GM21717 (cell line): ENCODE results near the gene ITCH.
"Not testable (repeated sequence)": the region's sequence is repeated elsewhere in the genome, so short reads cannot be mapped to it uniquely, and the experiment has no call there.

Source experiments
- ATAC-seq: cut with Tn5 transposase; IDR thresholded peaks from one replicate; pipeline ENCODE4 v1.9.1; 2021; ENCODE audit warnings: mild to moderate bottlenecking, moderate library complexity; ENCODE audit not compliant: unreplicated experiment

ITCH gene

DNA sequence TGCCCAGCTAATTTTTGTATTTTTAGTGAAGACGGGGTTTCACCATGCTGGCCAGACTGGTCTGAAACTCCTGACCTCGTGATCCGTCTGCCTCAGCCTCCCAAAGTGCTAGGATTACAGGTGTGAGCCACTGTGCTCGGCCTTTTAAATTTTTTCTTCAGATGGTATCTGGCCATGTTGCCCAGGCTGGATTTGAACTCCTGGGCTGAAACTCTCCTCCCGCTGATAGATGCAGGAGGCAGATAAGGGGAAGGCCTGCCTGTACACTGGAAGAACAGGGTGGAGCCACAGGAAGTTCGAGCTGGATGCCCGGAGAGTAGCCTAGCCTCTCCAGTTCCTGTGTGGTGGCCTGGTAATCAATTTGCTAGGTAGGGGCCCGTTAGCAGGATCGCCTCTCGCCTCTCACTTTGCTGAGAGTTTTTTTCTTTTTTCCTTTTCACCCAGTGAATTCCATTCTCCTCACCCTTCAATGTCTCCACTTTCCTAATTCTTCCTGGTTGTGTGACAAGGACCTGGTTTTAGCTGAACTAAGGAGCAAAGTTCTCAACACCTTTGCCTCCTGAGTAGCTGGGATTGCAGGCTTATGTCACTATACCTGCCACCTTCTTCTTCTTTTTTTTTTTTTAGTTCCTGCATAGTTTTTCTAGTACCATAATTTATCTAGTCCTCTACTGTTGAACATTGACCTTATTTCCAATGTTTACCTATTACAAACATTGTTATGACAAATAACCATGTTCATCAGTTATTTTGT lies 19.4 kb upstream of the ITCH start:
- no peak for ATAC-seq

DNA sequence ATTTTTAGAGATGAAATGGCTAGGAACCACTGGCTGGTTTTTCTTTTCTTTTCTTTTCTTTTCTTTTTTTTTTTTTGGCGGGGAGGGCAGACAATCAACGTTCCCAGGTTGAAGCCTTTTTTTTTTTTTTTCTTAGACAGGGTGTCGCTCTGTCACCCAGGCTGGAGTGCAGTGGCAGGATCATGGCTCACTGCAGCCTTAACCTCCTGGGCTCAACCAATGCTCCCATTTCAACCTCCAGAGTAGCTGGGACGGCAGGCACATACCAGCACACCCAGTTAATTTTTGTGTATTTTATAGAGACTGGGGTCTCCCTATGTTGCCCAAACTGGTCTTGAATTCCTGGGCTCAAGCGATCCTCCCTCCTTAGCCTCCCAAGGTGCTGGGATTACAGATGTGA lies 18.8 kb upstream of the ITCH start:
- ATAC-seq, result no peak

DNA sequence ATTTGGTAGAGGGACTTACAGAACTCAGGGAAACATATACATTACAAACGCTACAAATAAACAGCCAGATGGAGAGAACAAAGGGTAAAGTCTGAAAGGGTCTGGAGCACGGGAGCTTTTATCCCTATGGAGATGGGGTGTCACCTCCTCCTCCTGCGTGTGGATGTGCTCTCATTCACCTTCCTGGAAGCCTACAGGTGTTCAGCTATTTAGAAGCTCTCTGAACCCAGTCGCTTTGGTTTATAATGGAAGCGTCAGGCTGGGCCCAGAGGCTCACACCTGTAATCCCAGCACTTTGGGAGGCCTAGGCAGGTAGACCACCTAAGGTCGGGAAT lies 17.7 kb upstream of the ITCH start:
- ATAC-seq, result no peak

DNA sequence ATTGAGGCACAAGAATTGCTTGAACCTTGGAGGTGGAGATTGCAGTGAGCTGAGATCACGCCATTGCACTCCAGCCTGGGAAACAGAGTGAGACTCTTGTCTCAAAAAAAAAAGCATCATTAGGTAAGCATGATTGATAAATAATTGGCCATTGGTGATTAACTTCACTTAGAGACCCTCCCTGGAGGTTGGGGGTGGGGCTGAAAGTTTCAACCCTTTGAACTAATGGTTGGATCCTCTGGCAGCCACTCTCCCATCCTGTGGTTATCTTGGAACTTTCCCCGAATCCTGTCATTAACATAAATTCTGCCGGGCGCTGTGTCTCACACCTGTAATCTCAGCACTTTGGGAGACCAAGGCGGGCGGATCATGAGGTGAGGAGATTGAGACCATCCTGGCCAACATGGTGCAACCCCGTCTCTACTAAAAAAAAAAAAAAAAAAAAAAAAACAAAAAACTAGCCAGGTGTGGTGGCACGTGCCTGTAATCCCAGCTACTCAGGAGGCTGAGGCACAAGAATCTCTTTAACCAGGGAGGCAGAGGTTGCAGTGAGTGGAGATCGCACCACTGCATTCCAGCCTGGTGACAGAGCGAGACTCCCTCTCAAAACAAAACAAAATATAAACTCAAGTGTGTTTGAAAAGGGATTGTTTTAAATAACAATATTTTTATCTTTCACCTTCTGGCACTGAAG lies 17.1 kb upstream of the ITCH start:
- not testable (repeated sequence) for ATAC-seq

DNA sequence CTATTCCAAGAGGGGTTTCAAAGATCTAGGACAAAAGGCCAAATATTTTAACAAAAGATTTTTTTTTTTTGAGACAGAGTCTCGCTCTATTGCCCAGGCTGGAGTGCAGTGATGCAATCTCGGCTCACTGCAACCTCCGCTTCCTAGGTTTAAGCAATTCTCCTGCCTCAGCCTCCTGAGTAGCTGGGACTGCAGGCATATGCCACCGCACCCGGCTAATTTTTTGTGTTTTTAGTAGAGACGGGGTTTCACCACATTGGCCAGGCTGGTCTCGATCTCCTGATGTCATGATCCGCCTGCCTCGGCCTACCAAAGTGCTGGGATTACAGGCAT lies 16.6 kb upstream of the ITCH start:
- not testable (repeated sequence) for ATAC-seq

DNA sequence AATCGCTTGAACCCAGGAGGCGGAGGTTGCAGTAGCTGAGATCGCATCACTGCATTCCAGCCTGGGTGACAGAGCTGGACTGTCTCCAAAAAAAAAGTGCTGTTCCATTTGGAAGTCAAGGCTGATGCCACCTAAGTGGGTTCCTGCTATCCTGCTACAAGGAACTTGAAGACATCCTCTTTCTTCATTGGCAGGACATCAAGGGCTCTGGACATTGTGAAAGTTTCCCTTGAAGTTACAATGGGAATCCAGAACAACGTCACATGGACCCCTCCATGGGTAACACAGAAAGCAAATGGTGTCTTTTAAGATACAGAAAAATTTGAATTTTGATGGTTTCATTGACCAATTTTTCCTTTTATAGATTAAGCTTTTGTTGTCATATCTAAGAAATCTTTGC lies 15.5 kb upstream of the ITCH start:
- ATAC-seq, result no peak

DNA sequence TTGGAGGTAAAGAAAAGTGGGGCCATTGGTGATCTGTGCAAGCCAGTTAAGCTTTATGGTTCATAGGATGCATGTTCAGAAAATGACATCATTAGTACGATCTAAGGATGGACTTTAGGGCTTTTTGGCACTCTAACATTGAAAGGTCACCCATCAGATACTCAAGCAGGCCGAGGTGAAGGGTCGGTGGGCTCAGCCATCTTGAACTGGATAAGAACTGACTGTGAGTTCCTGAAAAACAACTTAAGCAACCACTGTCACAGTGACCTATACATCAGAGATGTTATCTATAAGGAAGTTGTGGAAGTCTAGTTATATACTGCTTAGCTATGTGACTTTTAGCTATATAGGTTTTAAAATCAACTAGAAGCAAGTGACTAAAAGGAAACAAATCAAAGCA lies 13.0 kb upstream of the ITCH start:
- no peak for ATAC-seq

DNA sequence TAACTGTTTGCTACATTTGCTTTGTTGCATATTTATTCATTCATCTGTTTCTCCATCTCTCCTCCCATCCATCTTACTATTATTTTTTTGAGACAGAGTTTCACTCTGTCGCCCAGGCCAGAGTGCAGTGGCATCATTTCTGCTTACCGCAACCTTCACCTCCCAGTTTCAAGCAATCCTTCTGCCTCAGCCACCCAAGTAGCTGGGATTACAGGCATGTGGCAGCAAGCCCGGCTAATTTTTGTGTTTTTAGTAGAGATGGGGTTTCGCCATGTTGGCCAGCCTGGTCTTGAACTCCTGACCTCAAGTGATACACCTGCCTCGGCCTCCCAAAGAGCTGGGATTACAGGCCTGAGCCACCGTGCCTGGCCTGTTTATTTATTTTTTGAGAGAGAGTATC lies 9.6 kb upstream of the ITCH start:
- not testable (repeated sequence) for ATAC-seq

DNA sequence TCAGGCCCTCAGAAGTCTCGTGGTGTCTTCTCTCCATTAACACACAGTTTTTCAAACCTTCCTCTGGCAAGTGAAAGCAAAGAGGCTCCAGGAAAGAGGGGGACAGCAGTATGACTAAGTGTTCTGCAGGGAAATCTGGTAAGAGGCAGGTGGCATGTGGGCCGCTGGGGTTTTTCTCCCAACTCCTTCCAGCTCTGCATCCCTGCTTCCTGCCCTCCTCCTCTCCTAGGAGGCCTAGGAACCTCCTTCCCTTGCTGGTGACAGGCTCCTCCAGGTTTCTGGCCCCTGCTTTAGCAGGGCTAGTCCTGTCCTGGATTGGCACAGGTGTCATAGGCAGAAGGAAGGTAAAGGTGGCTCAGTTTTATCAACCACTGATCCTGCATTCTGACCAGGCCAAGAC lies 7.6 kb upstream of the ITCH start:
- ATAC-seq, result no peak

DNA sequence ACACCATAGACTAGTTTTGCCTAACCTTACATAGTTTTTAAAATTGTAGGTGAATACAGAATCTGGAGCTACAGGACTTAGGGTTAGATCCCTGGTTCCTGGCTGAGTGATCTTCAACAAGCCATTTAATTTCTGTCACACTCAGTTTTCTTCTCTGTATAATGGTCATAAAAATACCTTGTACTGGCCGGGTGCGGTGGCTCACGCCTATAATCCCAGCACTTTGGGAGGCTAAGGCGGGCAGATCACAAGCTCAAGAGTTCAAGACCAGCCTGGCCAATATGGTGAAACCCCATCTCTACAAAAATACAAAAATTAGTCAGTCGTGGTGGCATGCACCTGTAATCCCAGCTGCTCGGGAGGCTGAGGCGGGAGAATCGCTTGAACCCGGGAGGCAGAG lies 3.3 kb upstream of the ITCH start:
- not testable (repeated sequence) for ATAC-seq

DNA sequence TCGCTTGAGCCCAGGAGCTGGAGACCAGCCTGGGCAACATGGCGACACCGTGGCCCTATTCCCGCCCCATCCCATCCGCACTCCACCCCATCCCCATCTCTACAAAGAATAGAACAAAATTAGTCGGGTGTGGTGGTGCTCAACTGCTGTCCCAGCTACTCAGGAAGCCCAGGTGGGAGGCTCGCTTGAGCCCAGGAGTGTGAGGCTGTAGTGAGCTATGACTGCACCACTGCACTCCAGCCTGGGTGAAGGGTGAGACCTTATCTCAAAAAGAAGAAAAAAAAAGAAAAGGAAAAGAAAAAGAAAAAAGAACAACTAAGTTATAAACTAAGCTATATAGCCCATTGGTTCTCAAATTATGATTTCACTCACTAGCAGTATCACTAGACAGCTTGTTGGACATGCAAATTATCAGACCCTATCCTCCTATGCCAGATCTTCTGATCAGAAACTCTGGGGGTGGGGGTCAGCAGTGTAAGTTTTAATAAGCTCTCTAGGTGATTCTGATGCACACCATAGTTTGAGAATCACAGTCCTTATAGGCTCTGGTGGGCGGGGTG lies 491 bp upstream of the ITCH start:
- ATAC-seq, result no peak

DNA sequence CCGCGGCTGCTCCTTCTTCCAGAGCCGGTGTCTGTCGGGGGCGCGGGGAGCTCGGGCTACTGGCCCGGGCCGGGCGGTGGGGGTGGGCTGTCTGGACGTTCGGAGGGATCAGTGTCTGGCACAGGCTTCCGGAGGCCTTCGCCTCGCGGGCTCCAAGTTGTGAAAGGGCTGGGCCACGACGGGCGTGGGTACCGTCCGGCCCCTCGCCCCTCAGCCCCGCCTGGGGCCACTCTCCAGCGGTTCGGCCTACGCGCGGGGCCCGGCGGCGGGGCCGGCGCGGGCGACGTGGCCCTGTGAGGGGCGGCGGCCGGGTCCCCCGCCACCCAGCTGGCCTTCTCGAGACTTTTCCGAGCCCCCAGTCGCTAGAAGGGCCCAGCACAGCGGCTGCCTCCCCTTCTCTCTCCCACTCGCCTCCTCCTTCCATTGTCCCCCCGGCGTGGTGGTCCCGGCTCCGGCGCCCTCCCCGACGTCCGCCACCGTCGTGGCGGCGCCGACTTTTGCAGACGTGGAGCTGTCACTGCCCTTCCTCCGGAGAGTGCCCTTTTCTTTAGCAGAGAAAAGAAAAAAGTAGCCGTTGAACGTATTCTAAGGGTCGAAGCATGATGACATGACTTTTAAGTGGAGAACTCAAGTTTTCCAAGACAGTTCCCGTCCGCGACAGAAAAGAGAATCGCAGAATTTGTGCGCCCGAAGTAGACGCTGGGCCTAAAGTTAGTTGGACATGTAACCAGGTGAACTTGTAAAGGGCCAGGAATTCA lies 571 bp downstream of the ITCH start:
- ATAC-seq, result peak; percentile 34

DNA sequence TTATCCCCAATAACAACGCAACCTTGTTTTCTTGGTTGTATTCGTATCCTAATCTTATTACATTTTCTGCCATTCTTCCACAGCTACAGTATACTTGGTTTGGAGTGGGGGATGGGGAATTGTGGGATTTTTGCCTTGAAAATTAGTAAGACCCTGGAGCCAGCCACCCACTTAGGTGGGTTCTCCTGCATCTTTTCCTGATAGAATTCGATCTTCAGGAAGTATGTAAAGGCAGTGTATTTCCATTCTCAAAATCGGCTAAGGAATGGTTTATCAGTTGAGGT lies 1.1 kb downstream of the ITCH start:
- no peak for ATAC-seq

DNA sequence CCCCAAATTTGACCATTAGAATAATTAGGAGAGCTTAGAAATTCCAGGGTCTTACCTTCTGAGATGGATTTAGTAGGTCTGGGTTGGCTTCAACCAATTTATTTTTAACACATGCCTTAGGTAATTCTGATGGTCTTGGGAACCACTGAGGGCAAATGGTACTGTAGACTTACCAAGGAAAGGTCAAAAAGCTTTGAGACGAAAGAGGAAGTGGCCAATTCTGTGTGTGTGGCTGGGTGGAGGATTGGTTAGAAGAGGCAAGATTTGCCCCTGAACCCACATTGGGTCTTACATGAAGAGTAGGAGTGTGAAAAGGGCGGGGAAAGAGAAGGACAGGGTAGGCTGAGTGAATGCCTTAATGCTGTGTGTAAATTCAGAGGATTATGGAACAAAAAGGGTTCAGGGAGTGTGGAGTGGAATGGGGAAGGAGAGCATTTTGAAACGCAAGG lies 2.7 kb downstream of the ITCH start:
- ATAC-seq, result no peak

DNA sequence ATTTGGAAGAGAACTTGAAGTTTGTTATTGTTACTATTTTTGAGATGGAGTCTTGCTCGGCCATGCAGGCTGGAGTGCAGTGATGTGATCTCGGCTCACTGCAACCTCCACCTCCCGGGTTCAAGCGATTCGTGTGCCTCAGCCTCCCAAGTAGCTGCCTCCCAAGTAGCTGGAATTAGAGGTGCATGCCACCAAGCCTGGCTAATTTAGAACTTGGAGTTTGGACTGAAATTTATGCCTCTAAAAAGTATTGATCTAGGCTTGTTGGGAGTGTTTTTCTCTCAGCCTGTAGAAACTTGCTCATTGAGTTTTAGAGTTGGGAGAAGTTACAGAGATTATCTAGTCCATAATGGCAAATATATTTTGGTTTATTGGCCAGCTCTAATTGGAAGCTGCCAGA lies 4.1 kb downstream of the ITCH start:
- no peak for ATAC-seq

DNA sequence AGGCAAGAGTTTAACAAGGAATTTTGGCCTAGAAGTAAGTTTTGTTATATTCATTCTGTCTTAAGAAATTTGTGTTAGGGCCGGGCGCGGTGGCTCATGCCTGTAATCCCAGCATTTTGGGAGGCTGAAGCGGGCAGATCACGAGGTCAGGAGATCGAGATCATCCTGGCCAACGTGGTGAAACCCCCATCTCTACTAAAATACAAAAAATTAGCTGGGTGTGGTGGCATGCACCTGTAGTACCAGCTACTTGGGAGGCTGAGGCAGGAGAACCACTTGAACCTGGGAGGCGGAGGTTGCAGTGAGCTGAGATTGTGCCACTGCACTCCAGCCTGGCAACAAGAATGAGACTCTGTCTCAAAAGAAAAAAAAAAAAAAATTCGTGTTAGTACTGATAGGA lies 4.8 kb downstream of the ITCH start:
- ATAC-seq, result not testable (repeated sequence)

DNA sequence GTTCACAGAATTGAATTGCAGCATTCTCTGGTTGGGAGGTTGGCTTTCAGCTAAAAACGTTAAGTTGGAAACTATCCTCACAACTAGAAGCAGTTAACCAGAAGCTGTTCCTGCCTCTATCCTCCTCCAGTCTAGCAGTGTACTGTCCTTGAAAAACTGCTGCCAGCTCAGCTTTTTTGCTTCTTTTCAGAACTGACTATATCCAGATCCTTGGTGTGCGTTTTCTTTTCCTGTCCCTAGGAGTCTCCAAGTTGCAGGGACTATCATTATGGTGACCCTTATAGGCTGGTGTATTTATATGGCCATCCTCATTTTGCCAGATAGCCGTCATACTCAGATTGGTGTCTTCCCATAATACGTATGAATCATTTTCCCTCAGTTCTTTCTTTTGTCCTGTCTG lies 5.5 kb downstream of the ITCH start:
- no peak for ATAC-seq

DNA sequence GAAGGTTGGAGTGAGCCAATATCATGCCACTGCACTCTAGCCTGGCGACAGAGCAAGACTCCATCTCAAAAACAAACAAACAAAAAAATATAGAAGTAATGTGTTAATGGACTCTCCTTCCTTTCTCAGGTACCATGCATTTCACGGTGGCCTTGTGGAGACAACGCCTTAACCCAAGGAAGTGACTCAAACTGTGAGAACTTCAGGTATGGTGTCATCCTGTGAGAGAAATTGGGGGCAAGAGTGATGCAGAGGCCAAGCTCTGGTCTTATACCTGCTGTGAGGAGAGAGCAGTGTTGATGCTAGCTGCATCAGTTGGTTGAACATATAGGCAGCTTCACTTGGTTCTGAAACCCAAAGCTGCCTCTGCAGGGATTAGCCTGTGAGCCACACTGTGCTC lies 6.2 kb downstream of the ITCH start:
- ATAC-seq, result no peak

DNA sequence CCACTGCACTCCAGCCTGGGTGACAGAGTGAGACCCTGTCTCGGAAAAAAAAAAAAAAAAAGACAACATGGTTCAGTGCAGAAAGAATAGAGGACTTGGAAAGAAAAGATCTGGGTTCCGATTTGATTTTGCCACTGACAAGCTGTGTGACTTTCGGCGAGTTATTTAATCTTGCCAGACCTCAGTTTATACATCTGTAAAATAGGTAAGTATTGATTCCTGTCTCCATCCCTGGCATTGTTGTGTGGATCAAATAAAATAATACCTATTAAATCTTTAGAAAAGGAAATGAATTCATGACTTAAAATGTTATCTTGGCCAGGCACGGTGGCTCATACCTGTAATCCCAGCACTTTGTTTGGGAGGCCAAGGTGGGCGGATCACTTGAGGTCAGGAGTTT lies 7.0 kb downstream of the ITCH start:
- ATAC-seq, result no peak

DNA sequence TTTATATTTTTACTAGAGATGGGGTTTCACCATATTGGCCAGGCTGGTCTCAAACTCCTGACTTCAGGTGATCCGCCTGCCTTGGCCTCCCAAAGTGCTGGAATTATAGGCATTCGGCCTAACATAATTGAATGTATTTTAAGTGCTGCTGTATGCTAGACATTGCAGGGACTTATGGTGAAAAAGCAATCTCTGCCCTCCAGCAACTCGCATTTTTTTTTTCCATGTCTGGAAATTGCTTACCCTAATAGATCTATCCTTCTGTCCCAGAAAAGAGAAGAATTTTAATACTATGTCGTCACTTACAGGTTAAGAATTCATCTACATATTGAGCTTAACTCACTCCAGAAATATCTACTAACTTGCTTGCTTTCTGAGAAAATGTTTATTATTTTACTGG lies 10.4 kb downstream of the ITCH start:
- ATAC-seq, result no peak

DNA sequence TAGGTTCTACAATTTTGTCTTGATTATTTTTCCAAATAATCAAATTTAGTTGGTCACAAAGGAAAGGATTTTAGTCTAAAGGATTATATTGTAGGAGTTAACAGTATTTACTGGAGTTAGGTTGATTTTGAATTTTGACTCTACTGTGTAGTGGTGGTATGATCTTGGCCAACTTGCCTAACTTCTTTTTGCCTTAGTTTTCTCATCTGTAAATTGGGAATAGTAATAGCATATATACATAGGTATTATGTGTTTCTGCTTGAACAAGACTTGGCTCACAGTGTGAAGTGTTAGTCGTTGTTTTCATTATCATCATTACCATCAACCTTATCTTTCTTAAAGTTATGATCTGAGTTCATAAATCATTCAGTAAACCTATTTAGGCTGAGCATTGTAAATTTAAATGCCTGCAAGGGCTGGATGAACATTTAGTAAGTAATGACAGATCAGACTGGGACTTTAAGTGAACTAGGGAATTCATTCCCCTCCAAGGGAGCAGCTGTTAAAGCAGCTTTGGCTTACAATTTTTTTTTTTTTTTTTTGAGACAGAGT lies 11.2 kb downstream of the ITCH start:
- ATAC-seq, result no peak

DNA sequence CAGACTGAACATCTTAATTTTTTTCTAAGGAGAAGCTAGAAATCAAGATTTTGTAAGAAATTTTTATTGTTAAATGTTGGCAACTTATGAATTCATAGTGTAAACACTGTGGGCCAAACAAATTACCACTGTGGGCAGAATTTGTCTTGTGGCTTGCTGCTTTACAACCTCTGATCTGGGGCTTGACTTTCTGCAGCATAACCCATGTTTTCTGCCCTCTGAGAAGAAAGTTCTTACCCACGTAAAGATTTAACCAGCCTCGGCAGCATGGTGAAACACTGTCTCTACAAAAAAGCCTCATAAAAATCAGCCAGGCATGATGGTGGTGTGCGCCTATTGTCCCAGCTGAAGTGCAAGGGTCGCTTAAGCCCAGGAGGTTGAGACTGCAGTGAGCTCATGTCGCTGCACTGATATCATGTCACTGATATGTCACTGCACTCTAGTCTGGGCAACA lies 12.9 kb downstream of the ITCH start:
- ATAC-seq, result no peak
